H1 (cell line): ENCODE data around the gene RASA4B. TPM values are rescaled to one million over a fixed set of nuclear protein-coding genes. Genes with fewer than 3 reads are reported as not detected.
"Not testable (repeated sequence)": the region's sequence is repeated elsewhere in the genome, so short reads cannot be mapped to it uniquely, and the experiment has no call there.

Experiments used
- CTCF ChIA-PET: fragments of 300-600 bp; sonication (Branson Sonifier 250); formaldehyde crosslinking; loops from one replicate; lab custom pipeline; 2021; ENCODE audit not compliant: partially characterized antibody; lab: Charles Lee
- POLR2A ChIA-PET: fragments of 300-600 bp; sonication (Branson Sonifier 250); formaldehyde crosslinking; loops from one replicate; lab custom pipeline; 2021; ENCODE audit warnings: inconsistent platforms; ENCODE audit not compliant: partially characterized antibody; lab: Charles Lee
- DNase-seq, 2 experiments: peaks; one replicate each; pipeline versions ENCODE4 v3.0.0 to v3.0.0-alpha.2; 2010 to 2022; ENCODE audit warnings: low spot score in 2 of 2, low read depth in 1 of 2, mixed read lengths in 1 of 2
- FAIRE-seq: peaks from 2 replicates; lab custom pipeline; 2011; peaks lifted over from hg19 to GRCh38; lab: Jason Lieb, UNC
- H2AFZ ChIP-seq: 2 replicates; pipeline ENCODE4 v1.8.1; 2012; ENCODE audit warnings: low read length, inconsistent platforms
- H2AK5ac ChIP-seq: 2 replicates; pipeline ENCODE4 v1.6.1; 2013; ENCODE audit warnings: low read depth, low read length
- H2BK120ac ChIP-seq: replicated peaks from 2 replicates; pipeline ENCODE3; 2013; ENCODE audit warnings: low read depth, low read length, inconsistent platforms
- H2BK12ac ChIP-seq: 2 replicates; pipeline ENCODE4 v1.6.1; 2013; ENCODE audit warnings: low read depth, low read length
- H2BK15ac ChIP-seq: 2 replicates; pipeline ENCODE4 v1.6.1; 2013; ENCODE audit warnings: low read length
- H2BK20ac ChIP-seq: 2 replicates; pipeline ENCODE4 v1.6.1; 2013; ENCODE audit warnings: low read length
- H2BK5ac ChIP-seq: 2 replicates; pipeline ENCODE4 v1.6.1; 2013; ENCODE audit warnings: low read depth, low read length
- H3K14ac ChIP-seq: 2 replicates; pipeline ENCODE4 v1.6.1; 2013; ENCODE audit warnings: inconsistent platforms; ENCODE audit not compliant: insufficient read length
- H3K18ac ChIP-seq: 2 replicates; pipeline ENCODE4 v1.6.1; 2013; ENCODE audit warnings: low read length; ENCODE audit errors: extremely low read depth
- H3K23ac ChIP-seq: 2 replicates; pipeline ENCODE4 v1.6.1; 2013; ENCODE audit warnings: inconsistent platforms; ENCODE audit not compliant: insufficient read length
- H3K23me2 ChIP-seq: 2 replicates; pipeline ENCODE4 v1.6.1; 2013; ENCODE audit warnings: low read depth, low read length
- H3K27ac ChIP-seq: 2 replicates; pipeline ENCODE4 v1.6.1; 2011; ENCODE audit warnings: low read depth, low read length, inconsistent platforms
- H3K27me3 ChIP-seq, 4 experiments: replicated peaks in 1 of 4; 1 replicate in 1 of 4; 2 replicates in 3 of 4; pipeline versions ENCODE4 v1.6.1 to v1.8.1; 2011 to 2013; ENCODE audit warnings: low read length in 3 of 4, mild to moderate bottlenecking in 3 of 4, inconsistent platforms in 2 of 4, mixed read lengths in 2 of 4, moderate library complexity in 1 of 4; ENCODE audit not compliant: control insufficient read depth in 3 of 4, insufficient read depth in 3 of 4; ENCODE audit errors: extremely low read depth in 1 of 4
- H3K36me3 ChIP-seq, 4 experiments: 2 replicates each; pipeline versions ENCODE4 v1.6.1 to v1.8.1; 2011 to 2013; ENCODE audit warnings: mild to moderate bottlenecking in 4 of 4, low read length in 3 of 4, moderate library complexity in 2 of 4, control low read depth in 1 of 4, inconsistent platforms in 1 of 4; ENCODE audit not compliant: insufficient read depth in 4 of 4, control insufficient read depth in 2 of 4
- H3K4ac ChIP-seq: replicated peaks from 2 replicates; pipeline ENCODE3; 2013; ENCODE audit warnings: low read length, low read depth, mixed read lengths, inconsistent platforms; ENCODE audit not compliant: insufficient read length
- H3K4me1 ChIP-seq, 4 experiments: replicated peaks in 1 of 4; 1 replicate in 1 of 4; 2 replicates in 3 of 4; pipeline versions ENCODE4 v1.6.1 to v1.8.1; 2011 to 2013; ENCODE audit warnings: low read length in 3 of 4, inconsistent platforms in 2 of 4, mixed read lengths in 1 of 4; ENCODE audit not compliant: insufficient read depth in 4 of 4, control insufficient read depth in 3 of 4
- H3K4me2 ChIP-seq, 2 experiments: 2 replicates each; pipeline versions ENCODE4 v1.6.1 to v1.8.1; 2011 to 2013; ENCODE audit warnings: low read depth in 2 of 2, low read length in 2 of 2, control low read depth in 1 of 2, inconsistent platforms in 1 of 2, mild to moderate bottlenecking in 1 of 2; ENCODE audit not compliant: insufficient read depth in 1 of 2
- H3K4me3 ChIP-seq, 4 experiments: fragments of 200-600, 300-600 bp in 1 of 4; sonication (generic), shearing (Covaris generic), sonication (Bioruptor Twin) in 1 of 4; 2 replicates each; pipeline versions ENCODE4 v1.5.1 to v1.8.1; 2011 to 2016; ENCODE audit warnings: low read length in 4 of 4, low read depth in 3 of 4, control low read depth in 2 of 4, inconsistent platforms in 2 of 4, mild to moderate bottlenecking in 2 of 4, mixed read lengths in 1 of 4, moderate library complexity in 1 of 4; ENCODE audit not compliant: insufficient read depth in 2 of 4; ENCODE audit errors: extremely low read depth in 1 of 4
- H3K56ac ChIP-seq: replicated peaks from 2 replicates; pipeline ENCODE3; 2013; ENCODE audit warnings: low read depth, mild to moderate bottlenecking, mixed read lengths, low read length, inconsistent platforms; ENCODE audit not compliant: insufficient read length
- H3K79me1 ChIP-seq: 2 replicates; pipeline ENCODE4 v1.6.1; 2013; ENCODE audit warnings: low read depth, low read length, control low read depth
- H3K79me2 ChIP-seq, 2 experiments: 2 replicates each; pipeline versions ENCODE4 v1.6.1 to v1.8.1; 2012 to 2013; ENCODE audit warnings: low read length in 2 of 2, mild to moderate bottlenecking in 2 of 2, inconsistent platforms in 1 of 2; ENCODE audit not compliant: insufficient read depth in 2 of 2, control insufficient read depth in 1 of 2
- H3K9ac ChIP-seq, 4 experiments: replicated peaks in 1 of 4; 1 replicate in 1 of 4; 2 replicates in 3 of 4; pipeline versions ENCODE4 v1.6.1 to v1.8.1; 2011 to 2013; ENCODE audit warnings: low read depth in 3 of 4, low read length in 3 of 4, control low read depth in 2 of 4, mild to moderate bottlenecking in 2 of 4, moderate library complexity in 2 of 4, inconsistent platforms in 1 of 4; ENCODE audit errors: extremely low read depth in 1 of 4
- H3K9me3 ChIP-seq, 2 experiments: 2 replicates each; pipeline versions ENCODE4 v1.6.1 to v1.8.1; 2012 to 2013; ENCODE audit warnings: mild to moderate bottlenecking in 2 of 2, moderate library complexity in 2 of 2, control low read depth in 1 of 2, inconsistent platforms in 1 of 2, low read depth in 1 of 2, low read length in 1 of 2, mixed read lengths in 1 of 2; ENCODE audit not compliant: insufficient read depth in 2 of 2
- H4K20me1 ChIP-seq, 2 experiments: replicated peaks in 1 of 2; 2 replicates each; pipeline versions ENCODE3 to v1.8.1; 2011 to 2013; ENCODE audit warnings: inconsistent platforms in 2 of 2, low read length in 2 of 2, mild to moderate bottlenecking in 1 of 2; ENCODE audit not compliant: insufficient read depth in 2 of 2, control insufficient read depth in 1 of 2
- H4K5ac ChIP-seq: 2 replicates; pipeline ENCODE4 v1.6.1; 2013; ENCODE audit warnings: low read length, low read depth, mixed read lengths, inconsistent platforms; ENCODE audit not compliant: insufficient read length
- H4K8ac ChIP-seq: 2 replicates; pipeline ENCODE4 v1.8.0; 2013; ENCODE audit warnings: mild to moderate bottlenecking, moderate library complexity, low read length, inconsistent platforms; ENCODE audit not compliant: insufficient read depth; ENCODE audit errors: extremely low read depth
- H4K91ac ChIP-seq: replicated peaks from 2 replicates; pipeline ENCODE3; 2013; ENCODE audit warnings: low read length, mixed read lengths, inconsistent platforms; ENCODE audit not compliant: insufficient read length
- WGBS, 2 experiments: shearing (Covaris generic) in 1 of 2; methylation state at CpG; one replicate each; pipeline versions ENCODE4 v1.1.6 to v1.1.7; 2013 to 2015; ENCODE audit warnings: low lambda C conversion rate in 2 of 2, mixed read lengths in 2 of 2, inconsistent platforms in 1 of 2, low coverage in 1 of 2, missing lambda C conversion rate in 1 of 2; ENCODE audit not compliant: insufficient replicate concordance in 2 of 2, insufficient coverage in 1 of 2, insufficient read length in 1 of 2; ENCODE audit errors: extremely low coverage in 1 of 2, missing lambda C conversion rate in 1 of 2; 5-methylcytosine and 5-hydroxymethylcytosine counted together
- polyA plus RNA-seq, 7 experiments: library from polyadenylated mRNA; depleted of rRNA in 3 of 7; stranded (reverse) in 5 of 7; unstranded in 2 of 7; fragments of >200 nt in 5 of 7; fragments of 200-250 nt in 2 of 7; gene quantifications; 1 replicate in 5 of 7; 2 replicates in 1 of 7; 4 replicates in 1 of 7; pipeline versions ENCODE4 v1.2.1 to v1.2.3, GENCODE V29; 2011 to 2013; ENCODE audit warnings: missing spikeins in 2 of 7, mixed read lengths in 2 of 7
- total RNA-seq: library from RNA; stranded (reverse); fragmentation: NEBNext Ultra II Directional; extraction: Animal tissue kit (Norgen Biotek cat#: 25700); gene quantifications from 2 replicates; pipeline ENCODE4 v1.2.1, GENCODE V29; 2021

Gene RASA4B
- total and polyA plus RNA-seq, 2 of the 8 experiments (the other 6 are each of a cell fraction or from before 2014, with no cell fraction given) = 3.4 to 6.7 TPM

DNA sequence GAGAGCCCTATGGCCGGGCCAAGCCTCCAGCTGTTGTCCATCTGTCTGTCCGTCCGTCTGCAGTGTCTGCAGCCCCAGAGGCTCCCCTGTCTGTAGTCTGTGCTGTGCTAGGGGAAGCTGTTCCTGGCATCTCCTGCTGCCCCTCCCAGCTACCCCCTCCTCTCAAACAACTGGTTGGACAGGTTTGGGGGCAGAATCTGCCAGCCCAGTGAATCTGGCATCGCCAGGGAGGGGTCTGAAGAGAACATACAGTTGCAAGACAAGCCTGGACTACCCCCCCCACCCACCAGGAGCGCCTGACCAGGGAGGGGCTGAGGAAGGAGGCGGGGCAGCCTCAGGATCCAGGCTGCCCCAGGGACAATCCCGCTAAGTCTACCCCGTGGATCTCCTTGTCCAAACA, 26.0 kb upstream of the RASA4B start, which contains the start of gene UPK3BL2:
Gene UPK3BL2, minus strand, starts transcription at position 101 of the 400 bp plus-strand sequence. Its CDS starts 60 bp downstream, at position 41.
- H3K9me3 ChIP-seq, H2BK20ac ChIP-seq, H3K18ac ChIP-seq, H4K8ac ChIP-seq, H4K91ac ChIP-seq, H3K56ac ChIP-seq, H3K23me2 ChIP-seq, H3K4me3 ChIP-seq, H2BK12ac ChIP-seq, H4K5ac ChIP-seq, H3K23ac ChIP-seq, H2BK120ac ChIP-seq, FAIRE-seq, H3K27ac ChIP-seq, H3K4ac ChIP-seq, DNase-seq, H3K4me1 ChIP-seq, H4K20me1 ChIP-seq, H3K79me2 ChIP-seq, CTCF ChIA-PET, POLR2A ChIA-PET, H2BK15ac ChIP-seq, H3K14ac ChIP-seq, H3K4me2 ChIP-seq, H2AFZ ChIP-seq, H3K36me3 ChIP-seq, H3K9ac ChIP-seq, H2AK5ac ChIP-seq, H2BK5ac ChIP-seq, H3K79me1 ChIP-seq, H3K27me3 ChIP-seq: not testable (repeated sequence)
- WGBS, 2 experiments = no CpG with 5 or more reads among the region's 8 CpGs

GRCh38 chr7:102542771-102543170, 25.2 kb upstream of the RASA4B start:
- H3K4me3 ChIP-seq, H2AK5ac ChIP-seq, H4K91ac ChIP-seq, H4K5ac ChIP-seq, H2BK120ac ChIP-seq, H3K9me3 ChIP-seq, H3K56ac ChIP-seq, H3K79me1 ChIP-seq, H4K8ac ChIP-seq, H3K18ac ChIP-seq, H3K36me3 ChIP-seq, H3K9ac ChIP-seq, H3K23ac ChIP-seq, POLR2A ChIA-PET, H3K79me2 ChIP-seq, H2BK5ac ChIP-seq, H3K23me2 ChIP-seq, H3K14ac ChIP-seq, H2AFZ ChIP-seq, H3K4ac ChIP-seq, H2BK15ac ChIP-seq, CTCF ChIA-PET, H4K20me1 ChIP-seq, H3K4me2 ChIP-seq, H2BK12ac ChIP-seq, FAIRE-seq, DNase-seq, H3K4me1 ChIP-seq, H3K27ac ChIP-seq, H2BK20ac ChIP-seq, H3K27me3 ChIP-seq: not testable (repeated sequence)
- WGBS, 2 experiments = no CpG with 5 or more reads among the region's 11 CpGs
